H4 (cell line): Measurements from ENCODE around the gene TUBGCP5. TPM values are rescaled to one million over a fixed set of nuclear protein-coding genes. Genes with fewer than 3 reads are reported as not detected.

Experiments used
- DNase-seq: peaks from one replicate; pipeline ENCODE4 v3.0.0-alpha.2; 2015; ENCODE audit warnings: low spot score
- total RNA-seq: library from RNA; depleted of rRNA; stranded (reverse); fragments of >200 nt; shearing (Covaris generic); gene quantifications from 2 replicates; pipeline ENCODE4 v1.2.3, GENCODE V29; 2014; rRNA removed

TUBGCP5 gene
- total RNA-seq, 1 experiment from 2014 or later = 17.2 TPM

DNA sequence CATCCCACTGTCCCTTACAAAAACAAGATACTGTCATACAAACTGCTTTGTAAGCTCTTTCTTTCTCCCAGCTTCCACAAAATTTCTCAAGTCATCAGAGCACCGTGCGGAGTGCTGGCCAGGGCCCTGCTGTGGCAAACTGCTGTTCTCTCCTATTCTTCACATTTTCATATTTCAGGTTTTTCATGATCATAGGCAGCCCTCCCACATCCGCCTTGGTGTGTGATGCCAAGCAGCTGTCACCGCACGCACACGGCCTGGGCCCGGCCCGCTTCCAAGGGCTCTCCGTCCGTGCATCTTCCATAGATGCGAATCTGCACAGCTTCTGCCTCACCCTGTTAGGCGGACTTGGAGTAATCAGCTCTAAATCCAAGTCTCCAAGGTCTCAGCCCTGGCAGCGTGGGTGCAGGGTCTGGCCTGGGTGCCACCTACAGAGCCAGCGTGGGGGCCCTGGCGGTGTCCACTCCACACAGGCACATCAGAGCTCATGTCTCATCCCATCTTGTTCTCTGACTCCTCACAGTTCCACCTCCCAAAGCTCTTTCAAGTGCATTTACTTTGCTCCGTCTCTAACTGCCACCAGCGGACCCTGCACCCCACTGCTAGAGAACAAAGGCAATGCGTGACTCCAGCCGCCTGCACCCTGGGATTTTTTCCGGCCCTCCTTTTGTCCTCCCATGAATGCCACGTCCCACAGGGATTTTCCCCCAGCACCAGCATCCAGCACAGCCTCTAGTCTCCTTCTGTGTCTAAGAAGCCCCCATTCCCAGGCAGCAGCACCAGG, 86.4 kb downstream of the TUBGCP5 start:
- DNase-seq = no peak

GRCh38 chr15:22951381-22952280, 87.7 kb downstream of the TUBGCP5 start:
- no peak for DNase-seq

- DNase-seq = no peak
Observed at GRCh38 chr15:22951031-22951380, 88.4 kb downstream of the TUBGCP5 start.

DNA sequence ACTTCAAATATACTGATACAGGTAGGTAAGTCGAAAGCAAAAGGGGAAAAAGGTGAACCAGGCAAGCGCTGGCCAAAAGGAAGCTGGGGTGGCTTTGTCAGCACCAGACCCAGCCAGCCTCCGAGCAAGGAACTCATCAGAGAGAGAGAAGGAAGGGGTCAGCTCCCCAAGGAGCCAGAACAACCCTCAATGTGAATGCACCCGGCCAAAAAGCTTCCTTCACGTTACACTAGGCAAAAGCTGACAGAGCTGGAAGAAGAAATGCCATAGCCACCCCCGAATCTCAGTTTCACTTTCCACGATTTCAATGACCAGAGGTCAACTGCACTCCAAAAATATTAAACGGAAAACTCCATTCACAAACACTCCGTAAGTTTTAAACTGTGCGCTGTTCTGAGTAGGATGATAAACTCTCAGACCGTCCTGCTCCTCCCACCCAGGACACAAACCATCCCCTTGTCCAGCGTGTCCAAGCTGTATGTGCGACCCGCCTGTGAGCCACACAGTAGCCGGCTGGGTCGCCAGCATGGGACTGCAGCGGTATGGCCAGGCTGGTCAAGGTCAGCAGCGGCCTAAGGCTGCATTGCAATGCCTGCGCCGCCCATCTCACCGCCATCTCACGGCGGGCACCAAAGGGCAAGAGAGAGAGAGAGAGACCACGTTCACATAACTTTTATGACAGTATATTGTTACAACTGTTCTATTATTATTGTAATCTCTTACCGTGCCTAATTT, 88.9 kb downstream of the TUBGCP5 start:
- DNase-seq = no peak

Other genes starting within 250 kb of the TUBGCP5 start
- gene NIPA2, start 200.9 kb downstream of the TUBGCP5 start, total RNA-seq = 125 and 132 TPM in 2 replicates
- 38.4 and 39.3 TPM in 2 replicates for gene CYFIP1, start 59.2 kb downstream of the TUBGCP5 start, total RNA-seq
- gene GOLGA6L1, start 97.3 kb upstream of the TUBGCP5 start, total RNA-seq = not detected in 2 replicates